Measurements from ENCODE around the gene PRKAA2. TPM values are rescaled to one million over a fixed set of nuclear protein-coding genes. Genes with fewer than 3 reads are reported as not detected.

Gene PRKAA2
- total RNA-seq, 2 experiments from 2014 or later, result not detected

GRCh38 chr1:56758794-56759193, 113.7 kb downstream of the PRKAA2 start:
- intact Hi-C loops (cut with micrococcal nuclease; ENCODE audit: unreplicated experiment), result no loop called here
- Histone ChIP-seq H3K4me2 (ENCODE audit: low read length) (no peak overlapping the region), H2AFZ (ENCODE audit: low read length) (no peak overlapping the region), H3K4me3 (ENCODE audit: low read depth, low read length, poor library complexity, severe bottlenecking) (no peak overlapping the region), H3K27ac (ENCODE audit: low read depth, low read length, poor library complexity, severe bottlenecking) (no peak overlapping the region), H3K79me2 (ENCODE audit: insufficient read depth, low read depth, low read length) (no peaks in the 10 kb centered on the region), H4K20me1 (ENCODE audit: insufficient read depth, low read length) (no peaks in the 10 kb centered on the region), H3K4me1 (ENCODE audit: insufficient read depth, low read length, poor library complexity, severe bottlenecking) (no peaks in the 10 kb centered on the region), H3K36me3 (ENCODE audit: insufficient read depth, low read length) (no peaks in the 10 kb centered on the region), H3K9me2 (ENCODE audit: insufficient read depth, low read length) (no peaks in the 10 kb centered on the region), H3K9me3 (ENCODE audit: low read length) (no peaks in the 10 kb centered on the region)
- no TSS peak for BruUV-seq (replicated peaks)
- no peak for DNase-seq (ENCODE audit: low spot score)
- no peak for TF ChIP-seq EZH2phosphoT487 (IDR thresholded peaks at IDR 0.05; ENCODE audit: borderline replicate concordance, low read depth, low read length)
- TF ChIP-seq, protein P1, sequence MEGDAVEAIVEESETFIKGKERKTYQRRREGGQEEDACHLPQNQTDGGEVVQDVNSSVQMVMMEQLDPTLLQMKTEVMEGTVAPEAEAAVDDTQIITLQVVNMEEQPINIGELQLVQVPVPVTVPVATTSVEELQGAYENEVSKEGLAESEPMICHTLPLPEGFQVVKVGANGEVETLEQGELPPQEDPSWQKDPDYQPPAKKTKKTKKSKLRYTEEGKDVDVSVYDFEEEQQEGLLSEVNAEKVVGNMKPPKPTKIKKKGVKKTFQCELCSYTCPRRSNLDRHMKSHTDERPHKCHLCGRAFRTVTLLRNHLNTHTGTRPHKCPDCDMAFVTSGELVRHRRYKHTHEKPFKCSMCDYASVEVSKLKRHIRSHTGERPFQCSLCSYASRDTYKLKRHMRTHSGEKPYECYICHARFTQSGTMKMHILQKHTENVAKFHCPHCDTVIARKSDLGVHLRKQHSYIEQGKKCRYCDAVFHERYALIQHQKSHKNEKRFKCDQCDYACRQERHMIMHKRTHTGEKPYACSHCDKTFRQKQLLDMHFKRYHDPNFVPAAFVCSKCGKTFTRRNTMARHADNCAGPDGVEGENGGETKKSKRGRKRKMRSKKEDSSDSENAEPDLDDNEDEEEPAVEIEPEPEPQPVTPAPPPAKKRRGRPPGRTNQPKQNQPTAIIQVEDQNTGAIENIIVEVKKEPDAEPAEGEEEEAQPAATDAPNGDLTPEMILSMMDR (conservative IDR thresholded peaks at IDR 0.05; ENCODE audit: low read length), result no peak
- ChIA-PET CTCF (ENCODE audit: unreplicated experiment) (no interaction called here), POLR2A (no interaction called here)

Small RNAs within 50 kb of the gene (small RNA-seq; reads per million reads assigned to genes)
- gene AC099789.1, result not detected

Other genes with a start within 250 kb of the PRKAA2 start
- 0.92 and 1.4 TPM in 2 replicates for gene PLPP3, start 65.8 kb upstream of the PRKAA2 start, total RNA-seq (2014; rRNA removed; shearing (Covaris generic))
- gene PLPP3, start 65.8 kb upstream of the PRKAA2 start, total RNA-seq (2022), result 1.7 and 2.4 TPM in 2 replicates
- not detected in 2 replicates for gene FYB2, start 174.1 kb downstream of the PRKAA2 start, total RNA-seq (2014; rRNA removed; shearing (Covaris generic))
- not detected in 2 replicates for gene FYB2, start 174.1 kb downstream of the PRKAA2 start, total RNA-seq (2022)
- gene C8A, start 209.5 kb downstream of the PRKAA2 start, total RNA-seq (2014; rRNA removed; shearing (Covaris generic)), result not detected in 2 replicates
- gene C8A, start 209.5 kb downstream of the PRKAA2 start, total RNA-seq (2022), result not detected in 2 replicates

All from OCI-LY7 (cell line).